Measurements from ENCODE around the gene NOS3. TPM values are rescaled to one million over a fixed set of nuclear protein-coding genes. Genes with fewer than 3 reads are reported as not detected.

NOS3 gene
- polyA plus RNA-seq, 1 donor from 2014 or later: not detected

GRCh38 chr7:151017953-151018420 is 27.2 kb downstream of the NOS3 start:
- peak; percentile 75 for TF ChIP-seq RAD21 (conservative IDR thresholded peaks at IDR 0.05)
- no peak for TF ChIP-seq EP300 (conservative IDR thresholded peaks at IDR 0.05; ENCODE audit: poor library complexity, severe bottlenecking)
- TF ChIP-seq EZH2 (IDR thresholded peaks at IDR 0.05; ENCODE audit: borderline replicate concordance, insufficient read depth, low read length, poor library complexity, severe bottlenecking): no peak
- TF ChIP-seq SMC3 (conservative IDR thresholded peaks at IDR 0.05; ENCODE audit: poor library complexity): peak; percentile 84
- TF ChIP-seq, protein P1, sequence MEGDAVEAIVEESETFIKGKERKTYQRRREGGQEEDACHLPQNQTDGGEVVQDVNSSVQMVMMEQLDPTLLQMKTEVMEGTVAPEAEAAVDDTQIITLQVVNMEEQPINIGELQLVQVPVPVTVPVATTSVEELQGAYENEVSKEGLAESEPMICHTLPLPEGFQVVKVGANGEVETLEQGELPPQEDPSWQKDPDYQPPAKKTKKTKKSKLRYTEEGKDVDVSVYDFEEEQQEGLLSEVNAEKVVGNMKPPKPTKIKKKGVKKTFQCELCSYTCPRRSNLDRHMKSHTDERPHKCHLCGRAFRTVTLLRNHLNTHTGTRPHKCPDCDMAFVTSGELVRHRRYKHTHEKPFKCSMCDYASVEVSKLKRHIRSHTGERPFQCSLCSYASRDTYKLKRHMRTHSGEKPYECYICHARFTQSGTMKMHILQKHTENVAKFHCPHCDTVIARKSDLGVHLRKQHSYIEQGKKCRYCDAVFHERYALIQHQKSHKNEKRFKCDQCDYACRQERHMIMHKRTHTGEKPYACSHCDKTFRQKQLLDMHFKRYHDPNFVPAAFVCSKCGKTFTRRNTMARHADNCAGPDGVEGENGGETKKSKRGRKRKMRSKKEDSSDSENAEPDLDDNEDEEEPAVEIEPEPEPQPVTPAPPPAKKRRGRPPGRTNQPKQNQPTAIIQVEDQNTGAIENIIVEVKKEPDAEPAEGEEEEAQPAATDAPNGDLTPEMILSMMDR (IDR thresholded peaks at IDR 0.05; ENCODE audit: poor library complexity, severe bottlenecking): peak; percentile 91
- Histone ChIP-seq H4K20me1 (ENCODE audit: insufficient read depth) (no peaks in the 10 kb centered on the region), H3K4me3 (ENCODE audit: low read length) (peak overlapping the region; percentile 61), H3K27me3 (ENCODE audit: insufficient read depth, low read depth, low read length) (peaks cover 25% of the 10 kb centered on the region), H3K9me2 (ENCODE audit: insufficient read depth, low read length) (no peaks in the 10 kb centered on the region), H3K79me2 (replicated peaks; ENCODE audit: insufficient read depth, low read length) (no peaks in the 10 kb centered on the region), H3F3A (ENCODE audit: insufficient read depth, low read length, poor library complexity, severe bottlenecking) (no peaks in the 10 kb centered on the region), H2AFZ (ENCODE audit: low read depth, low read length) (no peak overlapping the region), H3K9ac (ENCODE audit: low read length) (peak overlapping the region; percentile 31), H3K27ac (ENCODE audit: low read length) (no peak overlapping the region), H3K36me3 (ENCODE audit: insufficient read depth, low read length) (no peaks in the 10 kb centered on the region), H3K4me2 (ENCODE audit: low read length) (no peak overlapping the region), H3K9me3 (ENCODE audit: low read length) (no peaks in the 10 kb centered on the region)

DNA sequence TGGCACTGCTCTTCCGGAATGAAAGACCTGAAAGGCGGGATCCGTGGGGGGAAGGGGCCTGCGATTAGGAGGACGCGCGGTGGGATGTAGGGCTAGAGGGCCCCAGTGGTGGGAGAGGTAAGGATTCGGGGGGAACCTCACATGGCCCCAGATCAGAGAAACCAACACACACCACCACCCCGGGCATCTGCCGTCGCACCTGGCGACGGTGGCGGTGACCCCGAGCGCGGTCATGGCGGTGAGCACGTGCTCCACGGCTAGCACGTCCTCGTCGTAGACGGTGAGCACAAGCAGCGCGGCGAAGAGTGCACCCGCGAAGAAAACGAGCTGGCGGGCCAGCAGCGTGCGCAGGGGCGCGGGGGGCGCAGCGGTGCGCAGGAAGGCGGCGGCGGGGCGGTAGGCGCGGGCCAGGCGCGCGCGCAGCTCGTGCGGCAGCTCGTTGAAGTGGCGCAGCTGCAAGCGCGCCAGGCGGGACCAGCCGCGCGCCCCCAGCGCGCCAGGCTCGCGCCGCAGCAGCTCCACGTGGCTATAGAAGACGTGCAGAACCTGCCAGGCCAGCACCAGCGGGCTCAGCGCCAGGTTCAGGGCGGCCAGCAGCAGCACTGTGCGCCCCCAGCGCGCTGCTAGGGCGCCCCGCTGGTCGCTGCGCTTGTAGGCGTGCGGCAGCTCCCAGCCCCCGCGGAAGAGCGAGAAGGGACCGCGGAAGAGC is 27.8 kb downstream of the NOS3 start:
- Histone ChIP-seq H3K4me3 (ENCODE audit: low read length) (peak overlapping the region; percentile 61), H3K27me3 (ENCODE audit: insufficient read depth, low read depth, low read length) (peaks cover 25% of the 10 kb centered on the region), H3K36me3 (ENCODE audit: insufficient read depth, low read length) (no peaks in the 10 kb centered on the region), H3K9me2 (ENCODE audit: insufficient read depth, low read length) (no peaks in the 10 kb centered on the region), H3K4me2 (ENCODE audit: low read length) (no peak overlapping the region), H4K20me1 (ENCODE audit: insufficient read depth) (no peaks in the 10 kb centered on the region), H3K9me3 (ENCODE audit: low read length) (no peaks in the 10 kb centered on the region), H3F3A (ENCODE audit: insufficient read depth, low read length, poor library complexity, severe bottlenecking) (no peaks in the 10 kb centered on the region), H2AFZ (ENCODE audit: low read depth, low read length) (no peak overlapping the region), H3K9ac (ENCODE audit: low read length) (peak overlapping the region; percentile 31), H3K79me2 (replicated peaks; ENCODE audit: insufficient read depth, low read length) (no peaks in the 10 kb centered on the region), H3K27ac (ENCODE audit: low read length) (no peak overlapping the region)
- TF ChIP-seq, protein P2, sequence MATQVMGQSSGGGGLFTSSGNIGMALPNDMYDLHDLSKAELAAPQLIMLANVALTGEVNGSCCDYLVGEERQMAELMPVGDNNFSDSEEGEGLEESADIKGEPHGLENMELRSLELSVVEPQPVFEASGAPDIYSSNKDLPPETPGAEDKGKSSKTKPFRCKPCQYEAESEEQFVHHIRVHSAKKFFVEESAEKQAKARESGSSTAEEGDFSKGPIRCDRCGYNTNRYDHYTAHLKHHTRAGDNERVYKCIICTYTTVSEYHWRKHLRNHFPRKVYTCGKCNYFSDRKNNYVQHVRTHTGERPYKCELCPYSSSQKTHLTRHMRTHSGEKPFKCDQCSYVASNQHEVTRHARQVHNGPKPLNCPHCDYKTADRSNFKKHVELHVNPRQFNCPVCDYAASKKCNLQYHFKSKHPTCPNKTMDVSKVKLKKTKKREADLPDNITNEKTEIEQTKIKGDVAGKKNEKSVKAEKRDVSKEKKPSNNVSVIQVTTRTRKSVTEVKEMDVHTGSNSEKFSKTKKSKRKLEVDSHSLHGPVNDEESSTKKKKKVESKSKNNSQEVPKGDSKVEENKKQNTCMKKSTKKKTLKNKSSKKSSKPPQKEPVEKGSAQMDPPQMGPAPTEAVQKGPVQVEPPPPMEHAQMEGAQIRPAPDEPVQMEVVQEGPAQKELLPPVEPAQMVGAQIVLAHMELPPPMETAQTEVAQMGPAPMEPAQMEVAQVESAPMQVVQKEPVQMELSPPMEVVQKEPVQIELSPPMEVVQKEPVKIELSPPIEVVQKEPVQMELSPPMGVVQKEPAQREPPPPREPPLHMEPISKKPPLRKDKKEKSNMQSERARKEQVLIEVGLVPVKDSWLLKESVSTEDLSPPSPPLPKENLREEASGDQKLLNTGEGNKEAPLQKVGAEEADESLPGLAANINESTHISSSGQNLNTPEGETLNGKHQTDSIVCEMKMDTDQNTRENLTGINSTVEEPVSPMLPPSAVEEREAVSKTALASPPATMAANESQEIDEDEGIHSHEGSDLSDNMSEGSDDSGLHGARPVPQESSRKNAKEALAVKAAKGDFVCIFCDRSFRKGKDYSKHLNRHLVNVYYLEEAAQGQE (IDR thresholded peaks at IDR 0.05; ENCODE audit: borderline replicate concordance): no peak
- TF ChIP-seq RAD21 (conservative IDR thresholded peaks at IDR 0.05) (peak; percentile 9), POLR2AphosphoS5 (IDR thresholded peaks at IDR 0.05) (no peak), EZH2 (IDR thresholded peaks at IDR 0.05; ENCODE audit: borderline replicate concordance, insufficient read depth, low read length, poor library complexity, severe bottlenecking) (no peak), SMC3 (conservative IDR thresholded peaks at IDR 0.05; ENCODE audit: poor library complexity) (peak; percentile 49), EP300 (conservative IDR thresholded peaks at IDR 0.05; ENCODE audit: poor library complexity, severe bottlenecking) (no peak), TAF1 (IDR thresholded peaks at IDR 0.05; ENCODE audit: low read depth) (no peak), MXI1 (conservative IDR thresholded peaks at IDR 0.05; ENCODE audit: poor library complexity, severe bottlenecking) (peak; percentile 67)
- TF ChIP-seq, protein P1 (IDR thresholded peaks at IDR 0.05; ENCODE audit: poor library complexity, severe bottlenecking): peak; percentile 19
